Measurements from ENCODE around the gene TMEM143. TPM values are rescaled to one million over a fixed set of nuclear protein-coding genes. Genes with fewer than 3 reads are reported as not detected.

The TMEM143 gene
- total and polyA plus RNA-seq, 10 of the 15 experiments (the other 5 are each of a cell fraction or from before 2014, with no cell fraction given): 1.5 to 19.5 (median 10.1) TPM

GRCh38 chr19:48329167-48329891 lies 34.4 kb downstream of the TMEM143 start:
- CTCF ChIA-PET: interaction anchor here (0.9 to 1.4 kb wide), 4 partner anchors 8 to 34 kb away, joined by 3 to 4 read pairs (median 3); partner anchors contain the start of gene TMEM143
- peak; percentile 16; the same call in 1 of the 2 replicates for TF ChIP-seq BACH1 (IDR thresholded peaks at IDR 0.05; ENCODE audit: borderline replicate concordance)
- TF ChIP-seq LARP7 (IDR thresholded peaks at IDR 0.05): 0 out of 2 replicates have a peak, but pooled peaks have one; percentile 25
- TF ChIP-seq MTA2 (IDR thresholded peaks at IDR 0.05; ENCODE audit: low read depth): no peak
- TF ChIP-seq BCLAF1 (IDR thresholded peaks at IDR 0.05): no peak
- 0 out of 2 replicates have a peak, but pooled peaks have one; percentile 15 for TF ChIP-seq POLR2AphosphoS5 (IDR thresholded peaks at IDR 0.05; ENCODE audit: low read length)
- peak; percentile 83 for TF ChIP-seq YY1 (IDR thresholded peaks at IDR 0.05; ENCODE audit: low read depth, low read length)
- peak; percentile 85 for TF ChIP-seq SIX5 (IDR thresholded peaks at IDR 0.05; ENCODE audit: low read depth, low read length, severe bottlenecking)
- peak; percentile 16; the same call in 1 of the 2 replicates for TF ChIP-seq JUNB (IDR thresholded peaks at IDR 0.05)
- TF ChIP-seq BHLHE40 (IDR thresholded peaks at IDR 0.05; ENCODE audit: borderline replicate concordance in 1 of 2, low read depth in 2 of 2, low read length in 1 of 2): peak in 1 of 2 experiments; percentile 9; a peak in 1 of 4 replicates
- 0 out of 2 replicates have a peak, but pooled peaks have one; percentile 1 for TF ChIP-seq SIN3A (IDR thresholded peaks at IDR 0.05; ENCODE audit: low read depth, low read length)
- TF ChIP-seq ATF3 (IDR thresholded peaks at IDR 0.05; ENCODE audit: borderline replicate concordance, extremely low read depth, low read depth, low read length): 0 out of 2 replicates have a peak, but pooled peaks have one; percentile 15
- peak; percentile 9 for TF ChIP-seq USF1 (IDR thresholded peaks at IDR 0.05; ENCODE audit: borderline replicate concordance, extremely low read length, insufficient read depth, low read depth, low read length)
- TF ChIP-seq ZNF217 (IDR thresholded peaks at IDR 0.05): no peak
- peak; percentile 85 for TF ChIP-seq HCFC1 (IDR thresholded peaks at IDR 0.05; ENCODE audit: low read length)
- Histone ChIP-seq H4K20me1 (ENCODE audit: control insufficient read depth, insufficient read depth) (no peaks in the 10 kb centered on the region), H2AFZ (ENCODE audit: control insufficient read depth, low read depth, low read length) (peak overlapping the region; percentile 52; the same call in 1 of the 2 replicates), H3K27me3 (replicated peaks in 1 of 2; ENCODE audit: control insufficient read depth in 2 of 2, insufficient read depth in 2 of 2, low read length in 1 of 2) (no peaks in the 10 kb centered on the region), H3K4me3 (peak overlapping the region; percentile 49; the same call in 1 of the 2 replicates), H3K9me3 (replicated peaks; ENCODE audit: control insufficient read depth, insufficient read depth, low read length) (peaks cover 3% of the 10 kb centered on the region; the same call in 1 of the 3 replicates), H3K27ac (ENCODE audit: control insufficient read depth, insufficient read depth) (peak overlapping the region; percentile 86), H3K9ac (ENCODE audit: control insufficient read depth, insufficient read depth, low read length) (no peak overlapping the region; the same call in 1 of the 2 replicates), H3K36me3 (ENCODE audit: control insufficient read depth in 2 of 2, insufficient read depth in 2 of 2, low read length in 1 of 2) (peaks cover 0 to 7% of the 10 kb centered on the region in 2 experiments; a peak in 2 of 4 replicates), H3K4me2 (ENCODE audit: control insufficient read depth, insufficient read depth) (peak overlapping the region; percentile 51), H3K4me1 (ENCODE audit: control insufficient read depth, insufficient read depth, low read length) (peaks cover 34% of the 10 kb centered on the region), H3K79me2 (ENCODE audit: control insufficient read depth, insufficient read depth, low read length) (peaks cover 23% of the 10 kb centered on the region)
- RAD21 ChIA-PET (ENCODE audit: unreplicated experiment): interaction anchor here (1.5 to 2.7 kb wide), 2 partner anchors 8 to 62 kb away, joined by 3 to 11 read pairs; partner anchors contain the start of gene KDELR1
- 2% methylated on average over 15 of the region's 15 CpGs for WGBS (ENCODE audit: insufficient coverage, insufficient replicate concordance, low lambda C conversion rate, missing lambda C conversion rate)
- in situ Hi-C loops (cut with MboI): no loop called here
- ATAC-seq (peak; percentile 16), FAIRE-seq (no peak), DNase-seq (ENCODE audit: low read depth, low spot score) (peak; percentile 42)
- POLR2A ChIA-PET: interaction anchor here (0.6 to 7.5 kb wide), 5 partner anchors 7 to 1485 kb away, joined by 3 to 194 read pairs (median 4); partner anchors contain the start of genes EMP3, SYNGR4 and TMEM143
- SMC1A ChIA-PET (ENCODE audit: uncharacterized antibody, unreplicated experiment): interaction anchor here (0.7 kb wide), 1 partner anchor 8 kb away, joined by 3 read pairs; a partner anchor contains a TSS
- intact Hi-C loops (cut with micrococcal nuclease; ENCODE audit: unreplicated experiment): no loop called here
- no TSS peak for BruUV-seq (replicated peaks)

Measured in GM12878 (cell line).